ENCODE measurements around the gene NFASC.

NFASC gene

GRCh38 chr1:204883405-204883804 is 12.7 kb downstream of the NFASC start:
- Histone ChIP-seq H3K27me3 (ENCODE audit: control insufficient read depth, insufficient read depth, low read length) (no peaks in the 10 kb centered on the region), H3K36me3 (ENCODE audit: control insufficient read depth, insufficient read depth, low read length) (no peaks in the 10 kb centered on the region), H3K4me1 (ENCODE audit: control insufficient read depth, insufficient read depth, low read length) (peaks cover 6% of the 10 kb centered on the region; the same call in 1 of the 2 replicates), H3K4me3 (ENCODE audit: low read length) (no peak overlapping the region), H3K9me3 (ENCODE audit: control insufficient read depth, insufficient read depth, low read length) (no peaks in the 10 kb centered on the region), H3K27ac (ENCODE audit: low read length) (no peak overlapping the region)
- DNase-seq (ENCODE audit: low read depth, low spot score): no peak
- no CpG with 5 or more reads among the region's 3 CpGs for WGBS (ENCODE audit: insufficient coverage, insufficient read length)

GRCh38 chr1:204885288-204885711 is 14.6 kb downstream of the NFASC start:
- no peak overlapping the region for H3K4me3 ChIP-seq (ENCODE audit: low read length)
- no peaks in the 10 kb centered on the region for H3K9me3 ChIP-seq (ENCODE audit: control insufficient read depth, insufficient read depth, low read length)
- H3K27ac ChIP-seq (ENCODE audit: low read length): no peak overlapping the region
- DNase-seq (ENCODE audit: low read depth, low spot score): no peak
- H3K36me3 ChIP-seq (ENCODE audit: control insufficient read depth, insufficient read depth, low read length): no peaks in the 10 kb centered on the region
- H3K4me1 ChIP-seq (ENCODE audit: control insufficient read depth, insufficient read depth, low read length): peaks cover 4% of the 10 kb centered on the region; the same call in 1 of the 2 replicates
- no CpG with 5 or more reads among the region's 4 CpGs for WGBS (ENCODE audit: insufficient coverage, insufficient read length)
- H3K27me3 ChIP-seq (ENCODE audit: control insufficient read depth, insufficient read depth, low read length): no peaks in the 10 kb centered on the region

GRCh38 chr1:204885790-204886189 is 15.1 kb downstream of the NFASC start:
- no peaks in the 10 kb centered on the region for H3K27me3 ChIP-seq (ENCODE audit: control insufficient read depth, insufficient read depth, low read length)
- H3K4me1 ChIP-seq (ENCODE audit: control insufficient read depth, insufficient read depth, low read length): peaks cover 4% of the 10 kb centered on the region; the same call in 1 of the 2 replicates
- H3K9me3 ChIP-seq (ENCODE audit: control insufficient read depth, insufficient read depth, low read length): no peaks in the 10 kb centered on the region
- H3K4me3 ChIP-seq (ENCODE audit: low read length): no peak overlapping the region
- H3K27ac ChIP-seq (ENCODE audit: low read length): no peak overlapping the region
- no peaks in the 10 kb centered on the region for H3K36me3 ChIP-seq (ENCODE audit: control insufficient read depth, insufficient read depth, low read length)
- no CpG with 5 or more reads among the region's 8 CpGs for WGBS (ENCODE audit: insufficient coverage, insufficient read length)
- DNase-seq (ENCODE audit: low read depth, low spot score): no peak

GRCh38 chr1:204887846-204888245 is 17.2 kb downstream of the NFASC start:
- H3K27ac ChIP-seq (ENCODE audit: low read length): no peak overlapping the region
- no peaks in the 10 kb centered on the region for H3K36me3 ChIP-seq (ENCODE audit: control insufficient read depth, insufficient read depth, low read length)
- DNase-seq (ENCODE audit: low read depth, low spot score): no peak
- no peaks in the 10 kb centered on the region for H3K27me3 ChIP-seq (ENCODE audit: control insufficient read depth, insufficient read depth, low read length)
- H3K4me1 ChIP-seq (ENCODE audit: control insufficient read depth, insufficient read depth, low read length): peaks cover 3% of the 10 kb centered on the region; the same call in 1 of the 2 replicates
- WGBS (ENCODE audit: insufficient coverage, insufficient read length): no CpG with 5 or more reads among the region's 2 CpGs
- H3K9me3 ChIP-seq (ENCODE audit: control insufficient read depth, insufficient read depth, low read length): no peaks in the 10 kb centered on the region
- H3K4me3 ChIP-seq (ENCODE audit: low read length): no peak overlapping the region

- no peaks in the 10 kb centered on the region for H3K27me3 ChIP-seq (ENCODE audit: control insufficient read depth, insufficient read depth, low read length)
- H3K4me1 ChIP-seq (ENCODE audit: control insufficient read depth, insufficient read depth, low read length): peaks cover 3% of the 10 kb centered on the region; the same call in 1 of the 2 replicates
- no peaks in the 10 kb centered on the region for H3K36me3 ChIP-seq (ENCODE audit: control insufficient read depth, insufficient read depth, low read length)
Observed at GRCh38 chr1:204888294-204888693, 17.6 kb downstream of the NFASC start.

GRCh38 chr1:204889681-204890383 is 19.2 kb downstream of the NFASC start:
- whole genome bisulfite sequencing (ENCODE audit: insufficient coverage, insufficient read length): no CpG with 5 or more reads among the region's 8 CpGs
- peaks cover 3% of the 10 kb centered on the region; the same call in 1 of the 2 replicates for H3K4me1 ChIP-seq (ENCODE audit: control insufficient read depth, insufficient read depth, low read length)

More at GRCh38 chr1:204888294-204888693, 17.6 kb downstream of the NFASC start:
- no CpG with 5 or more reads among the region's 2 CpGs for WGBS (ENCODE audit: insufficient coverage, insufficient read length)
- H3K27ac ChIP-seq (ENCODE audit: low read length): no peak overlapping the region
- no peaks in the 10 kb centered on the region for H3K9me3 ChIP-seq (ENCODE audit: control insufficient read depth, insufficient read depth, low read length)
- no peak overlapping the region for H3K4me3 ChIP-seq (ENCODE audit: low read length)
- DNase-seq (ENCODE audit: low read depth, low spot score): no peak

GRCh38 chr1:204891860-204892259 is 21.2 kb downstream of the NFASC start:
- H3K4me3 ChIP-seq (ENCODE audit: low read length): no peak overlapping the region
- H3K27ac ChIP-seq (ENCODE audit: low read length): no peak overlapping the region
- H3K9me3 ChIP-seq (ENCODE audit: control insufficient read depth, insufficient read depth, low read length): no peaks in the 10 kb centered on the region
- WGBS (ENCODE audit: insufficient coverage, insufficient read length): no CpG with 5 or more reads among the region's 3 CpGs
- peaks cover 2% of the 10 kb centered on the region; the same call in 1 of the 2 replicates for H3K4me1 ChIP-seq (ENCODE audit: control insufficient read depth, insufficient read depth, low read length)
- no peaks in the 10 kb centered on the region for H3K36me3 ChIP-seq (ENCODE audit: control insufficient read depth, insufficient read depth, low read length)
- DNase-seq (ENCODE audit: low read depth, low spot score): no peak
- no peaks in the 10 kb centered on the region for H3K27me3 ChIP-seq (ENCODE audit: control insufficient read depth, insufficient read depth, low read length)

More at GRCh38 chr1:204889681-204890383, 19.2 kb downstream of the NFASC start:
- Histone ChIP-seq H3K4me3 (ENCODE audit: low read length) (no peak overlapping the region), H3K27me3 (ENCODE audit: control insufficient read depth, insufficient read depth, low read length) (no peaks in the 10 kb centered on the region), H3K27ac (ENCODE audit: low read length) (no peak overlapping the region), H3K36me3 (ENCODE audit: control insufficient read depth, insufficient read depth, low read length) (no peaks in the 10 kb centered on the region), H3K9me3 (ENCODE audit: control insufficient read depth, insufficient read depth, low read length) (no peaks in the 10 kb centered on the region)
- DNase-seq (ENCODE audit: low read depth, low spot score): no peak

GRCh38 chr1:204894031-204894430 is 23.4 kb downstream of the NFASC start:
- H3K27me3 ChIP-seq (ENCODE audit: control insufficient read depth, insufficient read depth, low read length): no peaks in the 10 kb centered on the region
- no peak for DNase-seq (ENCODE audit: low read depth, low spot score)

GRCh38 chr1:204894606-204895005 is 23.9 kb downstream of the NFASC start:
- H3K4me3 ChIP-seq (ENCODE audit: low read length): no peak overlapping the region
- H3K4me1 ChIP-seq (ENCODE audit: control insufficient read depth, insufficient read depth, low read length): peaks cover 5% of the 10 kb centered on the region; the same call in 1 of the 2 replicates
- H3K27ac ChIP-seq (ENCODE audit: low read length): no peak overlapping the region
- H3K36me3 ChIP-seq (ENCODE audit: control insufficient read depth, insufficient read depth, low read length): no peaks in the 10 kb centered on the region
- DNase-seq (ENCODE audit: low read depth, low spot score): no peak
- H3K27me3 ChIP-seq (ENCODE audit: control insufficient read depth, insufficient read depth, low read length): no peaks in the 10 kb centered on the region
- H3K9me3 ChIP-seq (ENCODE audit: control insufficient read depth, insufficient read depth, low read length): no peaks in the 10 kb centered on the region
- no CpG with 5 or more reads among the region's 1 CpG for WGBS (ENCODE audit: insufficient coverage, insufficient read length)

More at GRCh38 chr1:204894031-204894430, 23.4 kb downstream of the NFASC start:
- Histone ChIP-seq H3K9me3 (ENCODE audit: control insufficient read depth, insufficient read depth, low read length) (no peaks in the 10 kb centered on the region), H3K4me1 (ENCODE audit: control insufficient read depth, insufficient read depth, low read length) (peaks cover 5% of the 10 kb centered on the region; the same call in 1 of the 2 replicates), H3K36me3 (ENCODE audit: control insufficient read depth, insufficient read depth, low read length) (no peaks in the 10 kb centered on the region), H3K27ac (ENCODE audit: low read length) (no peak overlapping the region), H3K4me3 (ENCODE audit: low read length) (no peak overlapping the region)

GRCh38 chr1:204896023-204896422 is 25.4 kb downstream of the NFASC start:
- H3K27me3 ChIP-seq (ENCODE audit: control insufficient read depth, insufficient read depth, low read length): no peaks in the 10 kb centered on the region

More at GRCh38 chr1:204896023-204896422, 25.4 kb downstream of the NFASC start:
- H3K4me3 ChIP-seq (ENCODE audit: low read length): no peak overlapping the region
- H3K4me1 ChIP-seq (ENCODE audit: control insufficient read depth, insufficient read depth, low read length): peaks cover 5% of the 10 kb centered on the region; the same call in 1 of the 2 replicates
- WGBS (ENCODE audit: insufficient coverage, insufficient read length): no CpG with 5 or more reads among the region's 6 CpGs
- DNase-seq (ENCODE audit: low read depth, low spot score): no peak
- no peak overlapping the region for H3K27ac ChIP-seq (ENCODE audit: low read length)
- no peaks in the 10 kb centered on the region for H3K36me3 ChIP-seq (ENCODE audit: control insufficient read depth, insufficient read depth, low read length)
- H3K9me3 ChIP-seq (ENCODE audit: control insufficient read depth, insufficient read depth, low read length): no peaks in the 10 kb centered on the region
